Measurements from ENCODE around the gene CDK13.
"Not testable (repeated sequence)": the region's sequence is repeated elsewhere in the genome, so short reads cannot be mapped to it uniquely, and the experiment has no call there.

CDK13 gene

DNA sequence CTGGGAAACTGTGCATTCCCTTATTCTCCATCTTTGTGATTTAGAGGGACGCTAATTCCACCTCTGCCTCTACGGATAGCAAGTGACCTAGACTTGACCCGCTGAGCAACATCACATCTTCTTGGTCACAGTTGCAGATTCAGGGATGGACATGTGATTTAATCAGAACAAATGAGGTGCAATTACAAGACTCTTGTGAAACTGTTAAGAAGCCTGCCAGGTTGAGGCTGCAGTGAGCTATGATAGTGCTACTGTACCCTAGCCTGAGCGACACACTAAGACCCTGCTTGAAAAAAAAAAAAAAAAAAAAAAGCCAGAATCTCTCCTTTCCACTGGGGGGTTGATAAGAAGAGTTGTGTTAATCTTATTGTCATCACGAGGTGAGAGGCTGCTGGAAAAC, 170.0 kb downstream of the CDK13 start:
- no peaks in the 10 kb centered on the region for H3K9me3 ChIP-seq (replicated peaks; ENCODE audit: insufficient read depth, low read length)
- H3K27ac ChIP-seq (ENCODE audit: low read length): no peak overlapping the region
- H3K4me1 ChIP-seq (ENCODE audit: low read length): no peaks in the 10 kb centered on the region
- H3F3A ChIP-seq (ENCODE audit: insufficient read depth, low read length): no peaks in the 10 kb centered on the region
- no peak overlapping the region for H3K4me2 ChIP-seq (ENCODE audit: low read depth, low read length)
- no peaks in the 10 kb centered on the region for H3K9me2 ChIP-seq (replicated peaks; ENCODE audit: insufficient read depth, low read length)
- H2AFZ ChIP-seq (ENCODE audit: low read length): no peak overlapping the region
- no peaks in the 10 kb centered on the region for H3K36me3 ChIP-seq (replicated peaks; ENCODE audit: insufficient read depth, low read length)
- H3K79me2 ChIP-seq (ENCODE audit: low read length): no peaks in the 10 kb centered on the region
- no peak overlapping the region for H3K9ac ChIP-seq (ENCODE audit: low read length)
- no peaks in the 10 kb centered on the region for H3K27me3 ChIP-seq (replicated peaks; ENCODE audit: insufficient read depth, low read length)
- DNase-seq: no peak
- no peak for TF ChIP-seq EZH2 (optimal IDR thresholded peaks at IDR 0.05; ENCODE audit: low read depth, low read length)
- no peak for TF ChIP-seq EZH2phosphoT487 (IDR thresholded peaks at IDR 0.05; ENCODE audit: low read length)
- H3K4me3 ChIP-seq (ENCODE audit: low read length): no peak overlapping the region
- H4K20me1 ChIP-seq (ENCODE audit: insufficient read depth, low read length): no peaks in the 10 kb centered on the region

GRCh38 chr7:40122100-40122939, 172.3 kb downstream of the CDK13 start:
- not testable (repeated sequence) for H3K9me3 ChIP-seq (replicated peaks; ENCODE audit: insufficient read depth, low read length); H4K20me1 ChIP-seq (ENCODE audit: insufficient read depth, low read length); H3K9ac ChIP-seq (ENCODE audit: low read length); DNase-seq; H3K36me3 ChIP-seq (replicated peaks; ENCODE audit: insufficient read depth, low read length); H3K4me3 ChIP-seq (ENCODE audit: low read length); H3F3A ChIP-seq (ENCODE audit: insufficient read depth, low read length); H3K4me1 ChIP-seq (ENCODE audit: low read length); H3K4me2 ChIP-seq (ENCODE audit: low read depth, low read length); H3K27me3 ChIP-seq (replicated peaks; ENCODE audit: insufficient read depth, low read length); H3K9me2 ChIP-seq (replicated peaks; ENCODE audit: insufficient read depth, low read length); H3K79me2 ChIP-seq (ENCODE audit: low read length); H2AFZ ChIP-seq (ENCODE audit: low read length); H3K27ac ChIP-seq (ENCODE audit: low read length)

DNA sequence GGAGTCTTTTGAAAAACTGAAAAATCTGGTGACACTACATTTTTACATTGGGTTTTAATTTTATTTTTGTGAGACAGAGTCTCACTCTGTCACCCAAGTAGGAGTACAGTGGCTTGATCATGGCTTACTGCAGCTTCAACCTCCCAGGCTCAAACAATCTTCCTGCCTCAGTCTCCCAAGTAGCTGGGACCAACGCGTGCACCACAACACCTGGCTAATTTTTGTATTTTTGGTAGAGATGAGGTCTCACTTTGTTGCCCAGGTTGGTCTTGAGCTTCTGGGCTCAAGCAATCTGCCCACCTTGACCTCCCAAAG, 172.8 kb downstream of the CDK13 start:
- Histone ChIP-seq H3K9me2 (replicated peaks; ENCODE audit: insufficient read depth, low read length) (no peaks in the 10 kb centered on the region), H3K9ac (ENCODE audit: low read length) (no peak overlapping the region), H3K9me3 (replicated peaks; ENCODE audit: insufficient read depth, low read length) (no peaks in the 10 kb centered on the region), H3F3A (ENCODE audit: insufficient read depth, low read length) (no peaks in the 10 kb centered on the region), H3K27ac (ENCODE audit: low read length) (no peak overlapping the region), H4K20me1 (ENCODE audit: insufficient read depth, low read length) (no peaks in the 10 kb centered on the region), H2AFZ (ENCODE audit: low read length) (no peak overlapping the region), H3K27me3 (replicated peaks; ENCODE audit: insufficient read depth, low read length) (no peaks in the 10 kb centered on the region), H3K4me1 (ENCODE audit: low read length) (no peaks in the 10 kb centered on the region), H3K4me2 (ENCODE audit: low read depth, low read length) (no peak overlapping the region), H3K79me2 (ENCODE audit: low read length) (peaks cover under 1% of the 10 kb centered on the region; the same call in 1 of the 2 replicates), H3K4me3 (ENCODE audit: low read length) (no peak overlapping the region), H3K36me3 (replicated peaks; ENCODE audit: insufficient read depth, low read length) (no peaks in the 10 kb centered on the region)
- no peak for DNase-seq
- TF ChIP-seq EZH2phosphoT487 (IDR thresholded peaks at IDR 0.05; ENCODE audit: low read length) (no peak), EZH2 (optimal IDR thresholded peaks at IDR 0.05; ENCODE audit: low read depth, low read length) (no peak), CTCF (IDR thresholded peaks at IDR 0.05; ENCODE audit: low read length) (no peak)

DNA sequence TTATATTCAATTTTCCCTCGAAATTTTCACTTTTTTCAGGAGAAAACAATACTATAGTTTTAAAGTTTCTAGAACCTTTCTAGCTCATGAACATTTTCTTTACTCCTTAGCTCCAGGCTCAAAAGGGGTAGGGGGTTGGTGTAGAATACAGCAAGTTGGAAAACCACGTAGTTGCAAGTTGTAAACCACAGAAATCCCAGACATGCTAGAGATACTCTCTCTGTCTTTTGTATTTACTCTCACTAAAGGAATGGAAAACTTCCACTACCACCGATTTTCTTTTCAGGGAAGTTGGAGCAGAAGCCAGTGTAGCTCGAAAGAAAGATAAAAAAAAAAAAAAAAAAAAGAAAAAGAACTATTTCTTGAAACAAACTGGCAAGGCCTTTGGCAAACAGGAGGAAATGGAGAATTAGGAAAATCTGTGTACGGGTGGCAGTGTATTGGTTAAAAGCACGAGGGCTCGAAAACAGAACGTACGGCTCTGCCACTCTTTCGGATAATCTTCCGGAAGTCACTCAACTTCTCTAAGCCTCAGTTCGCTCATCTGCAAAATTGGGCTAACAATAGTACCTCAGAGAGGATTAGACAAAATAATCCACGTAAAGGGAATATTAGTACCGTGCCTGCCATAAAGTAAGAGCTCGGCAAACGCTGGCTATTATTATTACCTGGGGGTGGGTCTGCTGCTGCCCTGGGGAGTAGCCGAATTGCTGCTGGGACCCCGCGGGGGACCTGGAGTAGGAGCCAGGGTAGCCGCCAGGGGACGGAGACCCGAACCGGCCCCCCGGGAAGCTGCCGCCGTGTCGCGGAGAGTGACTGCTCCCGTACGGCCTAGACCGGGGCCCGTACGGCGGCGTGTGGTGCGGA, 183.7 kb downstream of the CDK13 start:
- Histone ChIP-seq H3K9ac (ENCODE audit: low read length) (peak overlapping the region; percentile 95), H3K27me3 (replicated peaks; ENCODE audit: insufficient read depth, low read length) (no peaks in the 10 kb centered on the region), H4K20me1 (ENCODE audit: insufficient read depth, low read length) (no peaks in the 10 kb centered on the region), H3K27ac (ENCODE audit: low read length) (peak overlapping the region; percentile 60), H3K9me3 (replicated peaks; ENCODE audit: insufficient read depth, low read length) (no peaks in the 10 kb centered on the region), H3K79me2 (ENCODE audit: low read length) (peaks cover 55% of the 10 kb centered on the region), H2AFZ (ENCODE audit: low read length) (peak overlapping the region; percentile 79), H3K9me2 (replicated peaks; ENCODE audit: insufficient read depth, low read length) (no peaks in the 10 kb centered on the region), H3K4me2 (ENCODE audit: low read depth, low read length) (peak overlapping the region; percentile 97), H3K36me3 (replicated peaks; ENCODE audit: insufficient read depth, low read length) (no peaks in the 10 kb centered on the region), H3K4me1 (ENCODE audit: low read length) (peaks cover 12% of the 10 kb centered on the region), H3K4me3 (ENCODE audit: low read length) (peak overlapping the region; percentile 97), H3F3A (ENCODE audit: insufficient read depth, low read length) (no peaks in the 10 kb centered on the region)
- TF ChIP-seq CTCF (IDR thresholded peaks at IDR 0.05; ENCODE audit: low read length): no peak
- no peak for TF ChIP-seq EZH2 (optimal IDR thresholded peaks at IDR 0.05; ENCODE audit: low read depth, low read length)
- TF ChIP-seq EZH2phosphoT487 (IDR thresholded peaks at IDR 0.05; ENCODE audit: low read length): no peak
- peak; percentile 35 for DNase-seq
